Fibroblast of villous mesenchyme (primary cell): Measurements from ENCODE around the gene PLEKHG4. TPM values are rescaled to one million over a fixed set of nuclear protein-coding genes. Genes with fewer than 3 reads are reported as not detected.
A peak's percentile ranks its signal among the peaks of the same experiment; 100 is the strongest.

Experiments used
- DNase-seq: peaks from one replicate; pipeline ENCODE4 v3.0.0-alpha.2; 2010; ENCODE audit warnings: low read depth
- H3K4me3 ChIP-seq: 2 replicates; pipeline ENCODE4 v1.5.1; 2011; ENCODE audit warnings: low read depth, mild to moderate bottlenecking, low read length
- CTCF ChIP-seq: IDR thresholded peaks from 2 replicates; pipeline ENCODE4 v1.5.1; 2012; ENCODE audit warnings: low read depth, mild to moderate bottlenecking, low read length; ENCODE audit not compliant: insufficient read depth
- total RNA-seq: library from RNA; depleted of rRNA; stranded (reverse); fragments of >200 nt; gene quantifications from 2 replicates; pipeline ENCODE4 v1.2.3, GENCODE V29; 2012

The PLEKHG4 gene
- total RNA-seq, 1 donor = 18.1 TPM

- no peak overlapping the region for H3K4me3 ChIP-seq
- no peak for DNase-seq
- no peak for TF ChIP-seq CTCF
Observed at GRCh38 chr16:67235816-67236562, 43.3 kb upstream of the PLEKHG4 start.

- H3K4me3 ChIP-seq = no peak overlapping the region
- no peak for TF ChIP-seq CTCF
- peak; percentile 56 for DNase-seq
Observed at GRCh38 chr16:67236563-67237395, 42.6 kb upstream of the PLEKHG4 start.

- no peak overlapping the region for H3K4me3 ChIP-seq
- no peak for TF ChIP-seq CTCF
- DNase-seq = no peak
Observed at GRCh38 chr16:67237396-67238277, 41.7 kb upstream of the PLEKHG4 start.

- no peak for DNase-seq
- H3K4me3 ChIP-seq = no peak overlapping the region
- no peak for TF ChIP-seq CTCF
Observed at GRCh38 chr16:67238278-67238575, 41.1 kb upstream of the PLEKHG4 start.

- TF ChIP-seq CTCF = no peak
- no peak for DNase-seq
- H3K4me3 ChIP-seq = no peak overlapping the region
Observed at GRCh38 chr16:67238806-67239470, 40.4 kb upstream of the PLEKHG4 start.

- no peak overlapping the region for H3K4me3 ChIP-seq
- TF ChIP-seq CTCF = no peak
- DNase-seq = peak; percentile 29
Observed at GRCh38 chr16:67240506-67240905, 38.8 kb upstream of the PLEKHG4 start.
